Right lobe of liver (tissue), 4 donors: ENCODE results near the gene GPS1.

Experiments used
- CTCF ChIP-seq, 4 donors: fragments of 200-600 bp in 3 of 4; fragments of 450-650 bp in 1 of 4; IDR thresholded peaks; one replicate each; pipeline versions ENCODE4 v1.5.1 to v1.8.0; 2016 to 2022; ENCODE audit warnings: antibody characterized with exemption in 4 of 4, mild to moderate bottlenecking in 2 of 4
- POLR2A ChIP-seq: fragments of 450-650 bp; IDR thresholded peaks from one replicate; pipeline ENCODE4 v1.6.1; 2017; ENCODE audit warnings: antibody characterized with exemption, mild to moderate bottlenecking
- donor health status: DM: no; HTN: no; CAD: no.
- donor health status: DM: no; HTN: no; CAD: no.
- donor health status: DM: no; HTN: yes; CAD: no.

GRCh38 chr17:82029990-82030469 is 21.7 kb upstream of the GPS1 start:
- TF ChIP-seq CTCF (IDR thresholded peaks at IDR 0.05): no peak
- no peak for TF ChIP-seq POLR2A
